ENCODE data around the gene KAZN.

- TF ChIP-seq POLR2A (IDR thresholded peaks at IDR 0.05) (no peak), CTCF (IDR thresholded peaks at IDR 0.05) (no peak), POLR2AphosphoS5 (IDR thresholded peaks at IDR 0.05) (no peak)
Measured at GRCh38 chr1:14775434-14775833, 176.9 kb downstream of the KAZN start.
